Endothelial cell of umbilical vein (primary cell): Measurements from ENCODE around the gene HTT-AS.
A peak's percentile ranks its signal among the peaks of the same experiment; 100 is the strongest.

Source experiments
- EZH2 ChIP-seq: IDR thresholded peaks from 2 replicates; pipeline ENCODE4 v1.6.1; 2012; ENCODE audit warnings: borderline replicate concordance, low read depth, mild to moderate bottlenecking, moderate library complexity, low read length, inconsistent platforms; ENCODE audit not compliant: severe bottlenecking
- FOS ChIP-seq: IDR thresholded peaks from 2 replicates; pipeline ENCODE4 v1.6.1; 2011; ENCODE audit warnings: mild to moderate bottlenecking, low read length, moderate library complexity, borderline replicate concordance; ENCODE audit not compliant: insufficient read depth
- POLR2A ChIP-seq: IDR thresholded peaks from 2 replicates; pipeline ENCODE4 v1.6.1; 2012; ENCODE audit warnings: low read depth, mild to moderate bottlenecking, control low read depth, low read length
- TF ChIP-seq, protein P1 (sequence below), 2 donors: IDR thresholded peaks; 1 replicate in 1 of 2; 2 replicates in 1 of 2; pipeline ENCODE4 v1.5.1; 2011; ENCODE audit warnings: low read length in 2 of 2, mild to moderate bottlenecking in 2 of 2, moderate library complexity in 2 of 2, control low read depth in 1 of 2, inconsistent platforms in 1 of 2, low read depth in 1 of 2; ENCODE audit not compliant: insufficient read depth in 1 of 2; ENCODE audit errors: extremely low read depth in 1 of 2

DNA sequence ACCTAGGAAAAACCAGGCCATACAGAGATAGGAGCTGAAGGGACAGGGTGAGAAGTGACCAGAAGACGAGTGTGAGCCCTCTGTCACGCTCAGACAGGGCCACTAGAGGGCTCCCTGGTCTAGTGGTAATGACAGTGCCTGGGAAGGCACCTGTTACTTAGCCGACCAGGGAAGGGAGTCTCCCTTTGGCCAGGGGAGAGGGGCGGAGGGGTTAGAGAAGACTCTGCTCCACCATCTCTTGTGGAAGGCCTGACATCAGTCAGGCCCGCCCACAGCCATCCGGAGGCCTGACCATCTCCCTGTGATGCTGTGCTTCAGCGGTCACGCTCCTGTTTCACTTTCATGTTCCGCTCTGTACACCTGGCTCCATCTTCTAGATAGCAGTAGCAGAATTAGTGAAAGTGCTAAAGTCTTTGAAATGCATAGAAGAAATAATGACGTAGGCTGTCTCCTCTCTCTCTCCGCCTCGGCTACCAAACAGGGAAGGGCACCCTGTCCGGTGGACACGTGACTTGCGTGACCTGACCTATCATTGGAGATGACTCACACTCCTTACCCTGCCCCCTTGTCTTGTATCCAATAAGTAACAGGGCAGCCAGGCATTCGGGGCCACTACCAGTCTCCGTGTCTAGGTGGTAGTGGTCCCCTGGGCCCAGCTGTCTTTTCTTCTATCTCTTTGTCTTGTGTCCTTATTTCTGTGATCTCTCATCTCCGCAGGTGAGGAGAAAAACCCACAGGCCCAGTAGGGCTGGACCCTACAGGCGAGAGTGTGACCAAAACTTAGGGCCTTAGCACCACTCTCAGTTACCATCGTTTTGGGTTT lies 26.7 kb downstream of the HTT-AS start:
- TF ChIP-seq, protein P1, sequence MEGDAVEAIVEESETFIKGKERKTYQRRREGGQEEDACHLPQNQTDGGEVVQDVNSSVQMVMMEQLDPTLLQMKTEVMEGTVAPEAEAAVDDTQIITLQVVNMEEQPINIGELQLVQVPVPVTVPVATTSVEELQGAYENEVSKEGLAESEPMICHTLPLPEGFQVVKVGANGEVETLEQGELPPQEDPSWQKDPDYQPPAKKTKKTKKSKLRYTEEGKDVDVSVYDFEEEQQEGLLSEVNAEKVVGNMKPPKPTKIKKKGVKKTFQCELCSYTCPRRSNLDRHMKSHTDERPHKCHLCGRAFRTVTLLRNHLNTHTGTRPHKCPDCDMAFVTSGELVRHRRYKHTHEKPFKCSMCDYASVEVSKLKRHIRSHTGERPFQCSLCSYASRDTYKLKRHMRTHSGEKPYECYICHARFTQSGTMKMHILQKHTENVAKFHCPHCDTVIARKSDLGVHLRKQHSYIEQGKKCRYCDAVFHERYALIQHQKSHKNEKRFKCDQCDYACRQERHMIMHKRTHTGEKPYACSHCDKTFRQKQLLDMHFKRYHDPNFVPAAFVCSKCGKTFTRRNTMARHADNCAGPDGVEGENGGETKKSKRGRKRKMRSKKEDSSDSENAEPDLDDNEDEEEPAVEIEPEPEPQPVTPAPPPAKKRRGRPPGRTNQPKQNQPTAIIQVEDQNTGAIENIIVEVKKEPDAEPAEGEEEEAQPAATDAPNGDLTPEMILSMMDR (IDR thresholded peaks at IDR 0.05; ENCODE audit: extremely low read depth in 1 of 2, insufficient read depth in 1 of 2, low read depth in 1 of 2, low read length in 2 of 2): peak; percentile 52 to 79
- TF ChIP-seq EZH2: no peak
- TF ChIP-seq FOS: no peak
- no peak for TF ChIP-seq POLR2A
